IgD-negative memory B cell (primary cell): ENCODE measurements around the gene MICALL2. TPM values are rescaled to one million over a fixed set of nuclear protein-coding genes. Genes with fewer than 3 reads are reported as not detected.
A peak's percentile ranks its signal among the peaks of the same experiment; 100 is the strongest.

Experiments used
- H3K27ac Mint-ChIP-seq, 3 donors: one replicate each; pipeline ENCODE4 v1.8.0; 2020 to 2022; ENCODE audit warnings: mild to moderate bottlenecking in 3 of 3, mixed read lengths in 3 of 3, moderate library complexity in 1 of 3
- H3K27me3 Mint-ChIP-seq: one replicate; pipeline ENCODE4 v1.8.0; 2021; ENCODE audit warnings: mixed read lengths
- H3K36me3 Mint-ChIP-seq: one replicate; pipeline ENCODE4 v1.8.0; 2020; ENCODE audit warnings: mild to moderate bottlenecking, mixed read lengths
- H3K4me1 Mint-ChIP-seq, 3 donors: one replicate each; pipeline ENCODE4 v1.8.0; 2020 to 2022; ENCODE audit warnings: mixed read lengths in 3 of 3, mild to moderate bottlenecking in 1 of 3
- H3K4me3 Mint-ChIP-seq, 4 donors: one replicate each; pipeline ENCODE4 v1.8.0; 2020 to 2022; ENCODE audit warnings: mild to moderate bottlenecking in 4 of 4, mixed read lengths in 4 of 4, moderate library complexity in 3 of 4
- H3K9me3 Mint-ChIP-seq, 3 donors: one replicate each; pipeline ENCODE4 v1.8.0; 2020 to 2021; ENCODE audit warnings: mixed read lengths in 3 of 3, mild to moderate bottlenecking in 1 of 3
- polyA plus RNA-seq: library from polyadenylated mRNA; unstranded; fragments of 300-500 nt; fragmentation: Illumina TruSeq; gene quantifications from one replicate; pipeline ENCODE4 v1.2.3, GENCODE V29; 2021

The MICALL2 gene
- polyA plus RNA-seq, 1 donor from 2014 or later = not detected

- Mint-ChIP-seq H3K9me3 (peaks cover 4 to 7% (median 4%) of the 10 kb centered on the region in 3 donors), H3K4me3 (no peak overlapping the region), H3K27ac (peak overlapping the region in 1 of 3 donors; percentile 71), H3K27me3 (peaks cover 13% of the 10 kb centered on the region), H3K36me3 (peaks cover 4% of the 10 kb centered on the region), H3K4me1 (no peaks in the 10 kb centered on the region)
Observed at GRCh38 chr7:1387261-1387660, 72.0 kb downstream of the MICALL2 start.

- Mint-ChIP-seq H3K36me3 (peaks cover 4% of the 10 kb centered on the region), H3K27me3 (peaks cover 13% of the 10 kb centered on the region), H3K4me1 (no peaks in the 10 kb centered on the region), H3K9me3 (peaks cover 3 to 7% (median 4%) of the 10 kb centered on the region in 3 donors), H3K27ac (peak overlapping the region in 1 of 3 donors; percentile 71), H3K4me3 (no peak overlapping the region)
Observed at GRCh38 chr7:1386623-1387220, 72.5 kb downstream of the MICALL2 start.

GRCh38 chr7:1385809-1386622, 73.3 kb downstream of the MICALL2 start:
- no peak overlapping the region for H3K4me3 Mint-ChIP-seq
- H3K36me3 Mint-ChIP-seq = peaks cover 4% of the 10 kb centered on the region
- peaks cover 10% of the 10 kb centered on the region for H3K27me3 Mint-ChIP-seq
- no peaks in the 10 kb centered on the region for H3K4me1 Mint-ChIP-seq
- H3K27ac Mint-ChIP-seq = no peak overlapping the region
- peaks cover 0 to 3% (median 0%) of the 10 kb centered on the region in 3 donors for H3K9me3 Mint-ChIP-seq

GRCh38 chr7:1385086-1385808, 74.0 kb downstream of the MICALL2 start:
- H3K27ac Mint-ChIP-seq = no peak overlapping the region
- H3K9me3 Mint-ChIP-seq = peaks cover 0 to under 1% (median 0%) of the 10 kb centered on the region in 3 donors
- peaks cover 4% of the 10 kb centered on the region for H3K36me3 Mint-ChIP-seq
- no peak overlapping the region for H3K4me3 Mint-ChIP-seq
- H3K4me1 Mint-ChIP-seq = no peaks in the 10 kb centered on the region
- H3K27me3 Mint-ChIP-seq = peaks cover 10% of the 10 kb centered on the region

Other genes starting within 250 kb of the MICALL2 start
- not detected for gene UNCX, start 226.6 kb downstream of the MICALL2 start, polyA plus RNA-seq
- 23.4 TPM for gene INTS1, start 44.9 kb upstream of the MICALL2 start, polyA plus RNA-seq
- 0.81 TPM for gene MAFK, start 71.2 kb upstream of the MICALL2 start, polyA plus RNA-seq
- gene TMEM184A, start 96.7 kb upstream of the MICALL2 start, polyA plus RNA-seq = 0.08 TPM
- 42.5 TPM for gene PSMG3, start 110.6 kb upstream of the MICALL2 start, polyA plus RNA-seq
- 0.54 TPM for gene ELFN1, start 210.8 kb upstream of the MICALL2 start, polyA plus RNA-seq